NCI-H187 treated with DMSO at 0.1 percent for 48 hours (cell line): ENCODE results near the gene FKRP.

Experiments used
- DNase-seq: peaks from one replicate; lab custom pipeline; 2025; lab: John Stamatoyannopoulos, UW

The FKRP gene

GRCh38 chr19:46719629-46720502, 26.0 kb upstream of the FKRP start:
- DNase-seq, result no peak

- no peak for DNase-seq
Measured at GRCh38 chr19:46720503-46721239, 25.2 kb upstream of the FKRP start.

GRCh38 chr19:46721269-46722003, 24.4 kb upstream of the FKRP start:
- no peak for DNase-seq

- DNase-seq, result no peak
Measured at GRCh38 chr19:46722004-46722380, 23.9 kb upstream of the FKRP start.

- no peak for DNase-seq
Measured at GRCh38 chr19:46722421-46723022, 23.3 kb upstream of the FKRP start.

GRCh38 chr19:46723023-46723461, 22.8 kb upstream of the FKRP start:
- DNase-seq, result no peak

GRCh38 chr19:46723471-46723870, 22.4 kb upstream of the FKRP start:
- no peak for DNase-seq

GRCh38 chr19:46724468-46724867, 21.4 kb upstream of the FKRP start:
- no peak for DNase-seq

- DNase-seq, result no peak
Measured at GRCh38 chr19:46725036-46725820, 20.6 kb upstream of the FKRP start.

GRCh38 chr19:46725859-46726393, 19.9 kb upstream of the FKRP start:
- no peak for DNase-seq

GRCh38 chr19:46726551-46726950, 19.3 kb upstream of the FKRP start:
- no peak for DNase-seq

GRCh38 chr19:46726971-46727501, 18.8 kb upstream of the FKRP start:
- DNase-seq, result no peak

GRCh38 chr19:46727757-46728156, 18.1 kb upstream of the FKRP start:
- DNase-seq, result no peak

- no peak for DNase-seq
Measured at GRCh38 chr19:46728208-46728607, 17.6 kb upstream of the FKRP start.

- no peak for DNase-seq
Measured at GRCh38 chr19:46728693-46729339, 17.0 kb upstream of the FKRP start.

- no peak for DNase-seq
Measured at GRCh38 chr19:46729696-46730095, 16.2 kb upstream of the FKRP start.

- DNase-seq, result no peak
Measured at GRCh38 chr19:46730187-46730586, 15.7 kb upstream of the FKRP start.

- no peak for DNase-seq
Measured at GRCh38 chr19:46730595-46730994, 15.3 kb upstream of the FKRP start.

- no peak for DNase-seq
Measured at GRCh38 chr19:46731007-46731501, 14.8 kb upstream of the FKRP start.

- no peak for DNase-seq
Measured at GRCh38 chr19:46731584-46731983, 14.3 kb upstream of the FKRP start.
